Measurements from ENCODE around the gene CCDC121.

DNA sequence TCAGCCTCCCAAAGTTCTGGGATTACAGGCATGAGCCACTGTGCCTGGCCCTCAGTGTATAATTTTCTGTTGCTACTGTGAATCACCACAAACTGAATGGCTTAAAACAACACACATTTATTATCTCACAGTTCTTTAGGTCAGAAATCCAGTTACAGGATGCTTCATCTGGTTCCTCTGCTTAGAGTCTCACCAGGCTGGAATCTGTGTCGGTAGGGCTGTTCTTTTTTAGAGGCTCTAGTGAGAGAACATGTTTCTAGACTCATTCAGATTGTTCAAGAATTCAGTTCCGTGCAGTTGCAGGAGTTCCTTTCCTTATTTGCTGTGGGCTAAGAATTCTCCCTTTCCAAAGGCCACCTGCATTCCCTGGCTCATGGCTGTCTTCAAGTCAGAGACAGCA lies 22.2 kb downstream of the CCDC121 start:
- TF ChIP-seq CTCF (IDR thresholded peaks at IDR 0.05) (no peak), ZFX (IDR thresholded peaks at IDR 0.05; ENCODE audit: borderline replicate concordance) (no peak)
